Endothelial cell of umbilical vein (primary cell): Measurements from ENCODE around the gene NAV2. TPM values are rescaled to one million over a fixed set of nuclear protein-coding genes. Genes with fewer than 3 reads are reported as not detected.

Source experiments
- BruUV-seq: library from RNA; stranded (reverse); fragments of 400-500 nt; replicated peaks from 2 replicates; lab custom pipeline; 2021; lab: Mats Ljungman, UMichigan
- CTCF ChIA-PET: fragments of 300-600, 350-600 bp; sonication (Branson Sonifier 250); formaldehyde crosslinking; loops from one replicate; lab custom pipeline; 2021; ENCODE audit warnings: antibody characterized with exemption, inconsistent platforms; lab: Charles Lee
- POLR2A ChIA-PET: fragments of 300-600, 350-600 bp; sonication (Branson Sonifier 250); formaldehyde crosslinking; loops from one replicate; lab custom pipeline; 2021; ENCODE audit warnings: antibody characterized with exemption, inconsistent platforms; lab: Charles Lee
- DNase-seq: peaks from one replicate; pipeline ENCODE4 v3.0.0-alpha.2; 2011; ENCODE audit warnings: low read depth, low spot score
- FAIRE-seq: peaks from 2 replicates; lab custom pipeline; 2011; peaks lifted over from hg19 to GRCh38; lab: Jason Lieb, UNC
- H2AFZ ChIP-seq: 2 replicates; pipeline ENCODE4 v1.6.0; 2012; ENCODE audit warnings: low read depth, low read length, control low read depth, inconsistent platforms
- H3K27ac ChIP-seq: 2 replicates; pipeline ENCODE4 v1.5.1; 2011; ENCODE audit warnings: low read depth, mild to moderate bottlenecking, control low read depth, low read length, moderate library complexity; ENCODE audit not compliant: insufficient read depth
- H3K27me3 ChIP-seq, 2 experiments: 2 replicates each; pipeline versions ENCODE4 v1.6.0 to v1.6.1; 2011; ENCODE audit warnings: low read length in 2 of 2, mixed read lengths in 1 of 2; ENCODE audit not compliant: control insufficient read depth in 2 of 2, insufficient read depth in 2 of 2
- H3K36me3 ChIP-seq, 2 experiments: 2 replicates in 1 of 2; 3 replicates in 1 of 2; pipeline ENCODE4 v1.5.1; 2011; ENCODE audit warnings: low read length in 2 of 2, mild to moderate bottlenecking in 1 of 2, moderate library complexity in 1 of 2; ENCODE audit not compliant: control insufficient read depth in 2 of 2, insufficient read depth in 2 of 2; ENCODE audit errors: extremely low read depth in 1 of 2
- H3K4me1 ChIP-seq: 3 replicates; pipeline ENCODE4 v1.5.1; 2011; ENCODE audit warnings: mild to moderate bottlenecking, low read length; ENCODE audit not compliant: control insufficient read depth, insufficient read depth; ENCODE audit errors: extremely low read depth
- H3K4me2 ChIP-seq: 2 replicates; pipeline ENCODE4 v1.6.1; 2011; ENCODE audit warnings: low read length, control low read depth, mixed read lengths; ENCODE audit not compliant: insufficient read depth
- H3K4me3 ChIP-seq, 3 experiments: fragments of 200-600 bp in 1 of 3; sonication (generic), shearing (Covaris generic) in 1 of 3; replicated peaks in 1 of 3; 2 replicates each; pipeline ENCODE4 v1.5.1; 2011 to 2016; ENCODE audit warnings: control low read depth in 3 of 3, low read length in 3 of 3, mild to moderate bottlenecking in 2 of 3, inconsistent platforms in 1 of 3, low read depth in 1 of 3, moderate library complexity in 1 of 3; ENCODE audit not compliant: insufficient read depth in 1 of 3
- H3K79me2 ChIP-seq: 2 replicates; pipeline ENCODE4 v1.6.0; 2012; ENCODE audit warnings: low read length, inconsistent platforms; ENCODE audit not compliant: control insufficient read depth, insufficient read depth
- H3K9ac ChIP-seq: replicated peaks from 2 replicates; pipeline ENCODE3; 2011; ENCODE audit warnings: low read length, control low read depth; ENCODE audit not compliant: insufficient read depth; ENCODE audit errors: extremely low read depth
- H3K9me1 ChIP-seq: replicated peaks from 3 replicates; pipeline ENCODE4 v1.6.0; 2011; ENCODE audit warnings: mild to moderate bottlenecking, low read length; ENCODE audit not compliant: control insufficient read depth, insufficient read depth; ENCODE audit errors: extremely low read depth
- H3K9me3 ChIP-seq: replicated peaks from 2 replicates; pipeline ENCODE4 v1.5.1; 2012; ENCODE audit warnings: low read length, inconsistent platforms; ENCODE audit not compliant: control insufficient read depth, insufficient read depth
- H4K20me1 ChIP-seq: replicated peaks from 2 replicates; pipeline ENCODE3; 2011; ENCODE audit warnings: mild to moderate bottlenecking, low read length; ENCODE audit not compliant: control insufficient read depth, insufficient read depth; ENCODE audit errors: extremely low read depth
- CTCF ChIP-seq, 2 donors: IDR thresholded peaks; 1 replicate in 1 of 2; 2 replicates in 1 of 2; pipeline ENCODE4 v1.5.1; 2011; ENCODE audit warnings: low read length in 2 of 2, mild to moderate bottlenecking in 2 of 2, moderate library complexity in 2 of 2, control low read depth in 1 of 2, inconsistent platforms in 1 of 2, low read depth in 1 of 2; ENCODE audit not compliant: insufficient read depth in 1 of 2; ENCODE audit errors: extremely low read depth in 1 of 2
- EZH2 ChIP-seq: IDR thresholded peaks from 2 replicates; pipeline ENCODE4 v1.6.1; 2012; ENCODE audit warnings: borderline replicate concordance, low read depth, mild to moderate bottlenecking, moderate library complexity, low read length, inconsistent platforms; ENCODE audit not compliant: severe bottlenecking
- FOS ChIP-seq: IDR thresholded peaks from 2 replicates; pipeline ENCODE4 v1.6.1; 2011; ENCODE audit warnings: mild to moderate bottlenecking, low read length, moderate library complexity, borderline replicate concordance; ENCODE audit not compliant: insufficient read depth
- GATA2 ChIP-seq: IDR thresholded peaks from 2 replicates; pipeline ENCODE4 v1.7.0; 2011; ENCODE audit warnings: low read depth, mild to moderate bottlenecking, moderate library complexity, mixed read lengths, low read length; ENCODE audit not compliant: insufficient read length, insufficient read depth
- MAX ChIP-seq: IDR thresholded peaks from 2 replicates; pipeline ENCODE4 v1.6.1; 2011; ENCODE audit not compliant: insufficient read depth, insufficient read length
- MYC ChIP-seq: IDR thresholded peaks from one replicate; pipeline ENCODE4 v1.6.1; 2011; ENCODE audit warnings: mild to moderate bottlenecking, low read depth, low read length
- POLR2A ChIP-seq: IDR thresholded peaks from 2 replicates; pipeline ENCODE4 v1.6.1; 2012; ENCODE audit warnings: low read depth, mild to moderate bottlenecking, control low read depth, low read length
- POLR2AphosphoS5 ChIP-seq: IDR thresholded peaks from 2 replicates; pipeline ENCODE4 v1.6.1; 2012; ENCODE audit warnings: low read depth, mild to moderate bottlenecking, control low read depth, low read length, moderate library complexity; ENCODE audit not compliant: insufficient read depth
- dilution Hi-C: fragments of 300-500 bp; cut with MboI; formaldehyde crosslinking; loops from one replicate; pipeline ENCODE4 v1.15.0; 2019; ENCODE audit warnings: low sequenced_read_pairs; ENCODE audit not compliant: extremely low pct_ligation_motif_present
- intact Hi-C: fragments of 100-400 bp; cut with micrococcal nuclease; formaldehyde crosslinking; loops from one replicate; pipeline ENCODE4 v1.10.0; 2022
- polyA plus RNA-seq, 4 experiments: library from polyadenylated mRNA; depleted of rRNA in 3 of 4; stranded (reverse) in 3 of 4; unstranded in 1 of 4; fragments of >200 nt; gene quantifications; 2 replicates each; pipeline versions ENCODE4 v1.2.1 to v1.2.3, GENCODE V29; 2011 to 2012; ENCODE audit warnings: missing spikeins in 1 of 4
- total RNA-seq: library from RNA; stranded (reverse); gene quantifications from 2 replicates; pipeline ENCODE4 v1.2.3, GENCODE V29; 2021

The NAV2 gene
- total and polyA plus RNA-seq, 2 donors (not counting 3 experiments of a cell fraction or from before 2014, with no cell fraction given) = 10.9 to 68.0 TPM

- no peak overlapping the region for H3K4me2 ChIP-seq
- FAIRE-seq = no peak
Measured at GRCh38 chr11:20089367-20089766, 376.7 kb downstream of the NAV2 start.

More at GRCh38 chr11:20089367-20089766, 376.7 kb downstream of the NAV2 start:
- Histone ChIP-seq H3K4me3 (no peak overlapping the region), H3K9ac (no peak overlapping the region), H3K9me3 (no peaks in the 10 kb centered on the region), H4K20me1 (no peaks in the 10 kb centered on the region), H3K79me2 (no peaks in the 10 kb centered on the region), H3K27me3 (no peaks in the 10 kb centered on the region), H3K36me3 (peaks cover 6 to 11% of the 10 kb centered on the region in 2 experiments), H3K9me1 (no peaks in the 10 kb centered on the region), H3K27ac (no peak overlapping the region), H2AFZ (no peak overlapping the region), H3K4me1 (peaks cover 16% of the 10 kb centered on the region)
- POLR2A ChIA-PET = interaction anchor here (0.7 kb wide), 1 partner anchor 14 kb away, joined by 3 read pairs; no protein-coding TSS in a partner anchor
- no TSS peak for BruUV-seq
- CTCF ChIA-PET = interaction anchor here (0.8 to 1.4 kb wide), 4 partner anchors 11 to 140 kb away, joined by 3 to 4 read pairs (median 3); no protein-coding TSS in a partner anchor
- dilution Hi-C loops (no loop called here), intact Hi-C loops (no loop called here)
- TF ChIP-seq POLR2AphosphoS5 (no peak), POLR2A (no peak), MYC (no peak), CTCF (IDR thresholded peaks at IDR 0.05; ENCODE audit: extremely low read depth in 1 of 2, insufficient read depth in 1 of 2, low read depth in 1 of 2, low read length in 2 of 2) (no peak), GATA2 (no peak), EZH2 (no peak), FOS (no peak), MAX (no peak)
- DNase-seq = no peak
